Central memory CD4-positive, alpha-beta T cell (primary cell): ENCODE data around the gene KNL1.
"Not testable (repeated sequence)": the region's sequence is repeated elsewhere in the genome, so short reads cannot be mapped to it uniquely, and the experiment has no call there.

Source experiments
- DNase-seq: peaks from one replicate; pipeline ENCODE4 v3.0.0; 2022
- total RNA-seq, 3 experiments: gene quantifications; one replicate each; lab custom pipeline; 2026; lab: John Stamatoyannopoulos, UW

KNL1 gene
- 1.7 to 11.6 (median 7.1) reads per million in 3 experiments for total RNA-seq

GRCh38 chr15:40593588-40594428 lies at the start of gene KNL1:
TSS of gene KNL1 (plus strand) at chr15:40594249. CDS start at chr15:40602932, 8,683 bp downstream.
- peak; percentile 91 for DNase-seq

GRCh38 chr15:40545457-40545856 lies 48.6 kb upstream of the KNL1 start:
- DNase-seq = no peak

- DNase-seq = no peak
Measured at GRCh38 chr15:40548610-40549009, 45.4 kb upstream of the KNL1 start.

GRCh38 chr15:40549894-40550293 lies 44.2 kb upstream of the KNL1 start:
- no peak for DNase-seq

GRCh38 chr15:40550341-40551037 lies 43.6 kb upstream of the KNL1 start:
- no peak for DNase-seq

- no peak for DNase-seq
Measured at GRCh38 chr15:40554161-40554525, 39.9 kb upstream of the KNL1 start.

- no peak for DNase-seq
Measured at GRCh38 chr15:40555876-40556275, 38.2 kb upstream of the KNL1 start.

GRCh38 chr15:40558952-40559742 lies 34.9 kb upstream of the KNL1 start:
- no peak for DNase-seq

GRCh38 chr15:40562691-40563090 lies 31.4 kb upstream of the KNL1 start:
- no peak for DNase-seq

GRCh38 chr15:40563426-40563825 lies 30.6 kb upstream of the KNL1 start:
- no peak for DNase-seq

GRCh38 chr15:40564591-40565332 lies 29.3 kb upstream of the KNL1 start, which contains the start of gene CCDC32:
TSS of gene CCDC32 (minus strand) at chr15:40565042. CDS start at chr15:40563015, 2,027 bp downstream.
- DNase-seq = peak; percentile 96

GRCh38 chr15:40565333-40566238 lies 28.5 kb upstream of the KNL1 start:
- DNase-seq = no peak

GRCh38 chr15:40567111-40567510 lies 26.9 kb upstream of the KNL1 start:
- no peak for DNase-seq

GRCh38 chr15:40569129-40569953 lies 24.7 kb upstream of the KNL1 start, which contains the start of gene RPUSD2:
TSS of gene RPUSD2 (plus strand) at chr15:40569299. CDS start at chr15:40569338, 39 bp downstream.
- peak; percentile 89 for DNase-seq

GRCh38 chr15:40575113-40575512 lies 18.9 kb upstream of the KNL1 start:
- DNase-seq = no peak

GRCh38 chr15:40576914-40577313 lies 17.1 kb upstream of the KNL1 start:
- not testable (repeated sequence) for DNase-seq

GRCh38 chr15:40578892-40579291 lies 15.2 kb upstream of the KNL1 start:
- DNase-seq = no peak

- DNase-seq = not testable (repeated sequence)
Measured at GRCh38 chr15:40581796-40582195, 12.3 kb upstream of the KNL1 start.

- DNase-seq = no peak
Measured at GRCh38 chr15:40582726-40583246, 11.3 kb upstream of the KNL1 start.

GRCh38 chr15:40584191-40584590 lies 9.9 kb upstream of the KNL1 start:
- no peak for DNase-seq
